SK-N-MC (cell line): ENCODE results near the gene HK2.

Experiments
- EZH2 ChIP-seq: fragments of 200-600 bp; sonication (generic); IDR thresholded peaks from one replicate; pipeline ENCODE4 v1.6.1; 2017; ENCODE audit warnings: antibody characterized with exemption
- POLR2AphosphoS5 ChIP-seq: IDR thresholded peaks from 2 replicates; pipeline ENCODE4 v1.6.1; 2012; ENCODE audit warnings: mild to moderate bottlenecking, low read depth, low read length, borderline replicate concordance

GRCh38 chr2:74891136-74891764, 57.3 kb downstream of the HK2 start:
- TF ChIP-seq POLR2AphosphoS5 (no peak), EZH2 (no peak)
